Lung (tissue), 12 donors: ENCODE measurements around the gene PIGB. TPM values are rescaled to one million over a fixed set of nuclear protein-coding genes. Genes with fewer than 3 reads are reported as not detected.

Source experiments
- ATAC-seq: fragments of 200-7000 bp; cut with Tn5 transposase; one replicate; pipeline ENCODE4 v1.9.1; 2020; ENCODE audit warnings: moderate number of reproducible peaks; ENCODE audit not compliant: insufficient read depth, low FRiP score
- DNase-seq, 3 donors: peaks; one replicate each; pipeline ENCODE4 v3.0.0-alpha.2; 2013 to 2017
- H3K27ac ChIP-seq, 2 donors: one replicate each; pipeline ENCODE4 v1.5.1; 2013; ENCODE audit warnings: mild to moderate bottlenecking in 2 of 2, moderate library complexity in 2 of 2, control low read depth in 1 of 2, inconsistent platforms in 1 of 2, low read depth in 1 of 2, low read length in 1 of 2
- H3K27me3 ChIP-seq, 3 donors: one replicate each; pipeline ENCODE4 v1.5.1; 2013; ENCODE audit warnings: low read length in 2 of 3; ENCODE audit not compliant: control insufficient read depth in 3 of 3, insufficient read depth in 3 of 3
- H3K36me3 ChIP-seq, 4 donors: one replicate each; pipeline ENCODE4 v1.5.1; 2013; ENCODE audit warnings: low read length in 4 of 4, mild to moderate bottlenecking in 1 of 4, moderate library complexity in 1 of 4; ENCODE audit not compliant: control insufficient read depth in 4 of 4, insufficient read depth in 4 of 4
- H3K4me1 ChIP-seq, 5 donors: one replicate each; pipeline ENCODE4 v1.5.1; 2013; ENCODE audit warnings: low read length in 5 of 5, mild to moderate bottlenecking in 2 of 5, moderate library complexity in 1 of 5; ENCODE audit not compliant: control insufficient read depth in 5 of 5, insufficient read depth in 5 of 5
- H3K4me3 ChIP-seq: one replicate; pipeline ENCODE4 v1.5.1; 2013; ENCODE audit warnings: mild to moderate bottlenecking, control low read depth, moderate library complexity
- H3K9ac ChIP-seq, 2 donors: one replicate each; pipeline ENCODE4 v1.5.1; 2013; ENCODE audit warnings: low read length in 2 of 2, control low read depth in 1 of 2; ENCODE audit not compliant: insufficient read depth in 1 of 2
- H3K9me3 ChIP-seq, 4 donors: one replicate each; pipeline ENCODE4 v1.5.1; 2013; ENCODE audit warnings: low read length in 3 of 4, mild to moderate bottlenecking in 1 of 4, moderate library complexity in 1 of 4; ENCODE audit not compliant: control insufficient read depth in 4 of 4, insufficient read depth in 3 of 4
- WGBS, 2 donors: extraction: QIAGEN DNeasy Blood & Tissue Kit; methylation state at CpG; one replicate each; pipeline ENCODE4 v1.1.7; 2013; 5-methylcytosine and 5-hydroxymethylcytosine counted together
- polyA plus RNA-seq, 2 donors: library from polyadenylated mRNA; stranded (reverse); fragments of 200-250 nt; gene quantifications; one replicate each; pipeline ENCODE4 v1.2.1, GENCODE V29; 2013
- total RNA-seq, 2 donors: library from RNA; depleted of rRNA in 1 of 2; stranded (reverse); fragments of >200 nt in 1 of 2; gene quantifications; one replicate each; pipeline ENCODE4 v1.2.1, GENCODE V29; 2014 to 2021
- TF ChIP-seq, protein P1 (sequence below): IDR thresholded peaks from 2 replicates; pipeline ENCODE4 v1.5.1; 2012; ENCODE audit warnings: mild to moderate bottlenecking; ENCODE audit errors: control extremely low read depth, extremely low read depth
- donor health status: control.
- donor health status: control.
- donor health status: Bipolar disorder and iron deficiency.
- donor health status: healthy.
- donor health status: DM: yes; HTN: yes; CAD: no.

The PIGB gene
- total and polyA plus RNA-seq, 4 donors: 9.8 to 17.0 (median 12.9) TPM

DNA sequence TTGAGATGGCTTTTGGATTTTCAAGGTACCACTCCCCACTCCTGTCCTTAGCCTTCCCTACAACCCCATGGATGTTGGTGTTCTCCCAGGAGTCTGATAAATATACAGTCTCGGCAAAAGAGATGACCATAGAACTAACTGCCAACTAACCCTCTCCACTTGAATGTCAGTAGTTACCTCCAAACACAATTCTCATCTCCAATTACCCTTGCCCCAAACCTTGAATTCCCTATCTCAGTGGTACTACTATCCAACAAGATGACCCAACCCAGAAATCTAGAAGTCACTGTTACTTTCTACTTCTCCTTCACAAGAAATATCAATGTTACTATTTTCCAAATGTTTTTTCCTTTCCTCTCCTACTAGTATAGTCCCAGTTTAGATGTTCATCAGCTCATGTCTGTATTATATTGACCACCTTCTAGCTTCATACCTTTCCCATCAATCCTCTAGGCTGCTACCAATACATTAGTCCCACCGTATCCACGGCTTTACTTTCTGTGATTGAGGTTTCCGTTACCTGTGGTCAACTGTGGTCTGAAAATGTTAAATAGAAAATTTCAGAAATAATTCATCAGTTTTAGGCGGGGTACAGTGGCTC, 38.1 kb downstream of the PIGB start:
- Histone ChIP-seq H3K27ac (no peak overlapping the region), H3K27me3 (no peaks in the 10 kb centered on the region), H3K4me3 (no peak overlapping the region), H3K9me3 (no peaks in the 10 kb centered on the region), H3K4me1 (no peaks in the 10 kb centered on the region), H3K9ac (no peak overlapping the region), H3K36me3 (peaks cover 0 to 15% (median 1%) of the 10 kb centered on the region in 4 donors)
- ATAC-seq (no peak), DNase-seq (no peak)
- WGBS, 2 donors: 97 to 98% methylated on average over 5 of the region's 5 CpGs
- TF ChIP-seq, protein P1, sequence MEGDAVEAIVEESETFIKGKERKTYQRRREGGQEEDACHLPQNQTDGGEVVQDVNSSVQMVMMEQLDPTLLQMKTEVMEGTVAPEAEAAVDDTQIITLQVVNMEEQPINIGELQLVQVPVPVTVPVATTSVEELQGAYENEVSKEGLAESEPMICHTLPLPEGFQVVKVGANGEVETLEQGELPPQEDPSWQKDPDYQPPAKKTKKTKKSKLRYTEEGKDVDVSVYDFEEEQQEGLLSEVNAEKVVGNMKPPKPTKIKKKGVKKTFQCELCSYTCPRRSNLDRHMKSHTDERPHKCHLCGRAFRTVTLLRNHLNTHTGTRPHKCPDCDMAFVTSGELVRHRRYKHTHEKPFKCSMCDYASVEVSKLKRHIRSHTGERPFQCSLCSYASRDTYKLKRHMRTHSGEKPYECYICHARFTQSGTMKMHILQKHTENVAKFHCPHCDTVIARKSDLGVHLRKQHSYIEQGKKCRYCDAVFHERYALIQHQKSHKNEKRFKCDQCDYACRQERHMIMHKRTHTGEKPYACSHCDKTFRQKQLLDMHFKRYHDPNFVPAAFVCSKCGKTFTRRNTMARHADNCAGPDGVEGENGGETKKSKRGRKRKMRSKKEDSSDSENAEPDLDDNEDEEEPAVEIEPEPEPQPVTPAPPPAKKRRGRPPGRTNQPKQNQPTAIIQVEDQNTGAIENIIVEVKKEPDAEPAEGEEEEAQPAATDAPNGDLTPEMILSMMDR: no peak

DNA sequence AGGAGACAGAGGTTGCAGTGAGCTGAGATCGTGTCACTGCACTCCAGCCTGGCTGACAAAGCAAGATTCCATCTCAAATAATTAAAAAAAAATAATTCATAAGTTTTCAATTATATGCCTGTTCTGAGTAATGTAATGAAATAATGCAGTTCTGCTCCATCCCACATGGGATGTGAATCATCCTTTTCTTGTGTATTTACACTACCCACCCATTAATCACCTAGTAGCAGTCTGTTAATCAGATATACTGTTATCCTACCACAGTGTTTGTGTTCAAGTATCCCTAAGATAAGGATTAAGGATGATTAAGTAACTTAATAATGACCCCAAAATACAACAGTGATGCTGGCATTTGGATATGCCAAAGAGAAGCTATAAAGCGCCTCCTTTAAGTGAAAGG, 38.8 kb downstream of the PIGB start:
- peaks cover 0 to 21% (median under 1%) of the 10 kb centered on the region in 4 donors for H3K36me3 ChIP-seq
- H3K4me1 ChIP-seq: no peaks in the 10 kb centered on the region
- TF ChIP-seq, protein P1: no peak

DNA sequence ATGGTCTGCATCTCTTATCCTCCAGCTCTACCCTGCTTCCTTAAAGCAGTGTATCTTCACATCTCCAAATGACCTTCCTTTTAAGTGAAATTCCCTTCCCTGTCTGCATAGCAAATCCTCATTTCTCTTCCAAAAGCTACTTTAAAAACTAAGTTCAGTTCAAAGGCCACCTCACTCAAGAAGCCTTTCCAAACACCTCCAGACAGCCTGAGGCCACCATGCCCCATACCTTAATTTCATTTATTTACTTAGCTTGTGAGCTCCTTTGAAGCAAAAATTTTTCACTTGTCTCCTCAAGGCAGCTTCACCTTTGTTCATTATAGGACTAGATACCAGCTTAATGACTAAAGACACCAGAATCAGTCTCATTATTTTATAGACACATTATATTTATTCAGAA, 39.4 kb downstream of the PIGB start:
- DNase-seq (no peak), ATAC-seq (no peak)
- H3K27ac ChIP-seq: no peak overlapping the region
- no peaks in the 10 kb centered on the region for H3K27me3 ChIP-seq
- TF ChIP-seq, protein P1: no peak
- H3K9me3 ChIP-seq: no peaks in the 10 kb centered on the region
- no peak overlapping the region for H3K9ac ChIP-seq
- H3K36me3 ChIP-seq: peaks cover 0 to 21% (median 3%) of the 10 kb centered on the region in 4 donors
- no peaks in the 10 kb centered on the region for H3K4me1 ChIP-seq
- no peak overlapping the region for H3K4me3 ChIP-seq

More for the DNA sequence above, 38.8 kb downstream of the PIGB start:
- H3K9me3 ChIP-seq: no peaks in the 10 kb centered on the region
- H3K4me3 ChIP-seq: no peak overlapping the region
- no peak overlapping the region for H3K27ac ChIP-seq
- no peaks in the 10 kb centered on the region for H3K27me3 ChIP-seq
- no peak for DNase-seq
- no peak for ATAC-seq
- no peak overlapping the region for H3K9ac ChIP-seq
- WGBS, 2 donors: 88 to 94% methylated on average over 2 of the region's 2 CpGs

DNA sequence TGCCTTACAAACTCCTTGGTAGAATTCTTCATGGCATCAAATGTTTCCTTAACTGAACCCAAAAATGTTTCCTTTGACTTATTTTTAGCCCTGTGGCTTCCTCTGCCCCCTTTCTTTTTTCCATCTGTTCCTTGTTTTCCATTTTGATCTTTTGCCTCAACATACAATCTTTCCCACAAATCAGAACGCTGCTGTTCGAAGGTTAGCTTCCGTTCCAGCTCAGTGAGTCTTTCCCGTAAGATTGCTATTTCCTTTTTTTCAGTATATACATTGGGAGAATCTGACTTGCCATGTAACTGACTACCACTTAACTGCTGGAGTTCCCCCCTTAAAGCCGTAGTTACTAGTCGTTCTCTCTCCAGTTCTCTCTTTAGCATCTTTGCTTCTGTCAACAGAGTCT, 41.2 kb downstream of the PIGB start:
- H3K36me3 ChIP-seq: peaks cover 0 to 27% (median 4%) of the 10 kb centered on the region in 4 donors
- TF ChIP-seq, protein P1: no peak

More for the DNA sequence above, 41.2 kb downstream of the PIGB start:
- Histone ChIP-seq H3K9ac (no peak overlapping the region), H3K4me1 (no peaks in the 10 kb centered on the region), H3K27me3 (no peaks in the 10 kb centered on the region), H3K27ac (no peak overlapping the region), H3K4me3 (no peak overlapping the region), H3K9me3 (no peaks in the 10 kb centered on the region)
- WGBS, 2 donors: 26 to 54% methylated on average over 6 of the region's 6 CpGs
- ATAC-seq (no peak), DNase-seq (no peak)
